Measurements from ENCODE around the gene COX4I2. TPM values are rescaled to one million over a fixed set of nuclear protein-coding genes. Genes with fewer than 3 reads are reported as not detected.

The COX4I2 gene
- total RNA-seq, 1 experiment from 2014 or later = not detected

DNA sequence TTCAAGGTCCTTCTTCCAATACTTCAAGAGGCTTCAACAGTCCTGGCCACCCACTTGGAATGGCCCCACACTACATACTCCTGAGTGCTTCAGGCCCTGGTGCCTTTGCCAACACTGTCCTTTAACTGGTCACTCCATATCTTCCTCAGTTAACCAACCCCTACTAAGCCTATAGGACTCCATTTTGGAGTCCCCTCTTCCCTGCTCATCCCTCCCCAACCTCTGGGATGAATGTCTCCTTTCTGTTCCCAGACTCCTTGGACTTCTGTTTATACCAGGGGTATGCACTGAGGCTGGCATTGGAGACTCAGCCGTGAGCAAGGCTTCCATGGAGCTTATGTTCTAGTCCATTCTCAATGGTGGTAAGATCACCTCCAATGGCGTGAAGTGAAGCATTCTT lies 33.6 kb downstream of the COX4I2 start (continued):
- TF ChIP-seq, protein P1, sequence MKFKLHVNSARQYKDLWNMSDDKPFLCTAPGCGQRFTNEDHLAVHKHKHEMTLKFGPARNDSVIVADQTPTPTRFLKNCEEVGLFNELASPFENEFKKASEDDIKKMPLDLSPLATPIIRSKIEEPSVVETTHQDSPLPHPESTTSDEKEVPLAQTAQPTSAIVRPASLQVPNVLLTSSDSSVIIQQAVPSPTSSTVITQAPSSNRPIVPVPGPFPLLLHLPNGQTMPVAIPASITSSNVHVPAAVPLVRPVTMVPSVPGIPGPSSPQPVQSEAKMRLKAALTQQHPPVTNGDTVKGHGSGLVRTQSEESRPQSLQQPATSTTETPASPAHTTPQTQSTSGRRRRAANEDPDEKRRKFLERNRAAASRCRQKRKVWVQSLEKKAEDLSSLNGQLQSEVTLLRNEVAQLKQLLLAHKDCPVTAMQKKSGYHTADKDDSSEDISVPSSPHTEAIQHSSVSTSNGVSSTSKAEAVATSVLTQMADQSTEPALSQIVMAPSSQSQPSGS (CRISPR knock-in tag; IDR thresholded peaks at IDR 0.05; ENCODE audit: borderline replicate concordance, low read depth) = no peak
- TF ChIP-seq, protein P2, sequence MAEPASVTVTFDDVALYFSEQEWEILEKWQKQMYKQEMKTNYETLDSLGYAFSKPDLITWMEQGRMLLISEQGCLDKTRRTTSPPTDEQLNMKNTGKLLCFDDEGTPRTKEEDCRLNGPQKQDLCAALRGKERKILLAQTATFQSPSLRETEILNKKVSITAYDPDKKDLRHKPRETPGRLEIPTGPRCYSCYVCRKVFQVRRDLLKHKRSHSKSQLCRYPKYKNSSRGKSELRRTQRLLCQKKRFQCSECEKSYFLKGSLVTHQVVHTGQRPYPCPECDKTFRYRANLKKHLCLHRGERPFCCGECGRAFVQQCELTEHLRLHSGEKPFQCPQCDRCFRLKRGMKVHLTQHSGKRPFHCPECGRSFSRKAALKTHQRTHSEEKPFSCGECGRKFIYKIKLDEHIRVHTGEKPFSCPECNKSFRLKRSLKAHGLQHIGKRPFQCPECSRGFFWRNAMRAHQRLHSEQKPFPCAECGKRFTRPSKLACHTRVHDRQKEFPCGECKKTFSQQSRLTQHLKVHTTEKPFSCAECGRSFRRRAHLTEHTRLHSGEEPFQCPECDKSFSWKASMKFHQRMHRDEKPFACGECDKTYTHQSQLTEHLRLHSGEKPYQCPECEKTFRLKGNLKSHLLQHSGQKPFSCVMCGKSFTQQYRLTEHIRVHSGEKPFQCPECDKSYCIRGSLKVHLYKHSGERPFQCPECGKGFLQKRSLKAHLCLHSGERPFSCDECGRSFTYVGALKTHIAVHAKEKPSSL (CRISPR knock-in tag; conservative IDR thresholded peaks at IDR 0.05) = no peak
- TF ChIP-seq ESRRA (CRISPR knock-in tag; IDR thresholded peaks at IDR 0.05; ENCODE audit: borderline replicate concordance) = no peak
- TF ChIP-seq, protein P3, sequence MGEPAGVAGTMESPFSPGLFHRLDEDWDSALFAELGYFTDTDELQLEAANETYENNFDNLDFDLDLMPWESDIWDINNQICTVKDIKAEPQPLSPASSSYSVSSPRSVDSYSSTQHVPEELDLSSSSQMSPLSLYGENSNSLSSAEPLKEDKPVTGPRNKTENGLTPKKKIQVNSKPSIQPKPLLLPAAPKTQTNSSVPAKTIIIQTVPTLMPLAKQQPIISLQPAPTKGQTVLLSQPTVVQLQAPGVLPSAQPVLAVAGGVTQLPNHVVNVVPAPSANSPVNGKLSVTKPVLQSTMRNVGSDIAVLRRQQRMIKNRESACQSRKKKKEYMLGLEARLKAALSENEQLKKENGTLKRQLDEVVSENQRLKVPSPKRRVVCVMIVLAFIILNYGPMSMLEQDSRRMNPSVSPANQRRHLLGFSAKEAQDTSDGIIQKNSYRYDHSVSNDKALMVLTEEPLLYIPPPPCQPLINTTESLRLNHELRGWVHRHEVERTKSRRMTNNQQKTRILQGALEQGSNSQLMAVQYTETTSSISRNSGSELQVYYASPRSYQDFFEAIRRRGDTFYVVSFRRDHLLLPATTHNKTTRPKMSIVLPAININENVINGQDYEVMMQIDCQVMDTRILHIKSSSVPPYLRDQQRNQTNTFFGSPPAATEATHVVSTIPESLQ (CRISPR knock-in tag; IDR thresholded peaks at IDR 0.05) = no peak
- TF ChIP-seq, protein P4, sequence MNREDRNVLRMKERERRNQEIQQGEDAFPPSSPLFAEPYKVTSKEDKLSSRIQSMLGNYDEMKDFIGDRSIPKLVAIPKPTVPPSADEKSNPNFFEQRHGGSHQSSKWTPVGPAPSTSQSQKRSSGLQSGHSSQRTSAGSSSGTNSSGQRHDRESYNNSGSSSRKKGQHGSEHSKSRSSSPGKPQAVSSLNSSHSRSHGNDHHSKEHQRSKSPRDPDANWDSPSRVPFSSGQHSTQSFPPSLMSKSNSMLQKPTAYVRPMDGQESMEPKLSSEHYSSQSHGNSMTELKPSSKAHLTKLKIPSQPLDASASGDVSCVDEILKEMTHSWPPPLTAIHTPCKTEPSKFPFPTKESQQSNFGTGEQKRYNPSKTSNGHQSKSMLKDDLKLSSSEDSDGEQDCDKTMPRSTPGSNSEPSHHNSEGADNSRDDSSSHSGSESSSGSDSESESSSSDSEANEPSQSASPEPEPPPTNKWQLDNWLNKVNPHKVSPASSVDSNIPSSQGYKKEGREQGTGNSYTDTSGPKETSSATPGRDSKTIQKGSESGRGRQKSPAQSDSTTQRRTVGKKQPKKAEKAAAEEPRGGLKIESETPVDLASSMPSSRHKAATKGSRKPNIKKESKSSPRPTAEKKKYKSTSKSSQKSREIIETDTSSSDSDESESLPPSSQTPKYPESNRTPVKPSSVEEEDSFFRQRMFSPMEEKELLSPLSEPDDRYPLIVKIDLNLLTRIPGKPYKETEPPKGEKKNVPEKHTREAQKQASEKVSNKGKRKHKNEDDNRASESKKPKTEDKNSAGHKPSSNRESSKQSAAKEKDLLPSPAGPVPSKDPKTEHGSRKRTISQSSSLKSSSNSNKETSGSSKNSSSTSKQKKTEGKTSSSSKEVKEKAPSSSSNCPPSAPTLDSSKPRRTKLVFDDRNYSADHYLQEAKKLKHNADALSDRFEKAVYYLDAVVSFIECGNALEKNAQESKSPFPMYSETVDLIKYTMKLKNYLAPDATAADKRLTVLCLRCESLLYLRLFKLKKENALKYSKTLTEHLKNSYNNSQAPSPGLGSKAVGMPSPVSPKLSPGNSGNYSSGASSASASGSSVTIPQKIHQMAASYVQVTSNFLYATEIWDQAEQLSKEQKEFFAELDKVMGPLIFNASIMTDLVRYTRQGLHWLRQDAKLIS (CRISPR knock-in tag; IDR thresholded peaks at IDR 0.05; ENCODE audit: borderline replicate concordance) = no peak
- TF ChIP-seq, protein P5, sequence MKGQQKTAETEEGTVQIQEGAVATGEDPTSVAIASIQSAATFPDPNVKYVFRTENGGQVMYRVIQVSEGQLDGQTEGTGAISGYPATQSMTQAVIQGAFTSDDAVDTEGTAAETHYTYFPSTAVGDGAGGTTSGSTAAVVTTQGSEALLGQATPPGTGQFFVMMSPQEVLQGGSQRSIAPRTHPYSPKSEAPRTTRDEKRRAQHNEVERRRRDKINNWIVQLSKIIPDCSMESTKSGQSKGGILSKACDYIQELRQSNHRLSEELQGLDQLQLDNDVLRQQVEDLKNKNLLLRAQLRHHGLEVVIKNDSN (CRISPR knock-in tag; IDR thresholded peaks at IDR 0.05) = no peak

DNA sequence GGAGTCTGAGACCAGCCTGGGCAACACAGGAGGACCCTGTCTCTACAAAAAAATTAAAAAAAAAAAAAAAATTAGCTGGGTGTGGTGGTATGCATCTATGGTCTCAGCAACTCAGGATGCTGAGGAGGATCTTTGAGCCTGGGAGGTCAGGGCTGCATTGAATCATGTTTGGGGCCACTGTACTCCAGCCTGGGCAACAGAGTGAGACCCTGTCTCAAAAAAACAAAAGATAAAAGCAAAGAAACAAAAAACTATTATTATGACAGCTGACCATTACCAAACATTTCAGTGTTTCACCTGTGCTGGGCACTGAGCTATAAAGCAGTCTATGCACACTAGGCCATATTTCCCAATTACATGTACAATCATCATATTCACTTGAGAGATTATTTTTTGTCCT lies 35.7 kb downstream of the COX4I2 start:
- ChIA-PET CTCF (interaction anchor here (1.2 to 1.3 kb wide), 2 partner anchors 12 to 50 kb away, joined by 3 to 5 read pairs; no protein-coding TSS in a partner anchor), POLR2A (no interaction called here)
- H3K27me3 Mint-ChIP-seq (ENCODE audit: low read depth) = no peaks in the 10 kb centered on the region
- TF ChIP-seq, protein P6, sequence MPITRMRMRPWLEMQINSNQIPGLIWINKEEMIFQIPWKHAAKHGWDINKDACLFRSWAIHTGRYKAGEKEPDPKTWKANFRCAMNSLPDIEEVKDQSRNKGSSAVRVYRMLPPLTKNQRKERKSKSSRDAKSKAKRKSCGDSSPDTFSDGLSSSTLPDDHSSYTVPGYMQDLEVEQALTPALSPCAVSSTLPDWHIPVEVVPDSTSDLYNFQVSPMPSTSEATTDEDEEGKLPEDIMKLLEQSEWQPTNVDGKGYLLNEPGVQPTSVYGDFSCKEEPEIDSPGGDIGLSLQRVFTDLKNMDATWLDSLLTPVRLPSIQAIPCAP (CRISPR knock-in tag; IDR thresholded peaks at IDR 0.05) = no peak
- TF ChIP-seq, protein P7, sequence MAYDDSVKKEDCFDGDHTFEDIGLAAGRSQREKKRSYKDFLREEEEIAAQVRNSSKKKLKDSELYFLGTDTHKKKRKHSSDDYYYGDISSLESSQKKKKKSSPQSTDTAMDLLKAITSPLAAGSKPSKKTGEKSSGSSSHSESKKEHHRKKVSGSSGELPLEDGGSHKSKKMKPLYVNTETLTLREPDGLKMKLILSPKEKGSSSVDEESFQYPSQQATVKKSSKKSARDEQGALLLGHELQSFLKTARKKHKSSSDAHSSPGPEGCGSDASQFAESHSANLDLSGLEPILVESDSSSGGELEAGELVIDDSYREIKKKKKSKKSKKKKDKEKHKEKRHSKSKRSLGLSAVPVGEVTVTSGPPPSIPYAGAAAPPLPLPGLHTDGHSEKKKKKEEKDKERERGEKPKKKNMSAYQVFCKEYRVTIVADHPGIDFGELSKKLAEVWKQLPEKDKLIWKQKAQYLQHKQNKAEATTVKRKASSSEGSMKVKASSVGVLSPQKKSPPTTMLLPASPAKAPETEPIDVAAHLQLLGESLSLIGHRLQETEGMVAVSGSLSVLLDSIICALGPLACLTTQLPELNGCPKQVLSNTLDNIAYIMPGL (CRISPR knock-in tag; IDR thresholded peaks at IDR 0.05) = no peak
- TF ChIP-seq EMX1 (CRISPR knock-in tag; IDR thresholded peaks at IDR 0.05) (no peak), SOX15 (CRISPR knock-in tag; IDR thresholded peaks at IDR 0.05) (no peak), SMAD4 (CRISPR knock-in tag; IDR thresholded peaks at IDR 0.05) (no peak), MXD4 (CRISPR knock-in tag; IDR thresholded peaks at IDR 0.05; ENCODE audit: borderline replicate concordance) (no peak), NFATC4 (CRISPR knock-in tag; IDR thresholded peaks at IDR 0.05) (no peak), ZNF416 (CRISPR knock-in tag; IDR thresholded peaks at IDR 0.05) (no peak), GRHL2 (CRISPR knock-in tag; IDR thresholded peaks at IDR 0.05; ENCODE audit: insufficient replicate concordance, severe bottlenecking) (no peak), TCF7 (CRISPR knock-in tag; IDR thresholded peaks at IDR 0.05; ENCODE audit: low read depth) (no peak), MYBL2 (CRISPR knock-in tag; IDR thresholded peaks at IDR 0.05) (no peak), ZNF121 (CRISPR knock-in tag; IDR thresholded peaks at IDR 0.05) (no peak)
- TF ChIP-seq, protein P1 (CRISPR knock-in tag; IDR thresholded peaks at IDR 0.05; ENCODE audit: borderline replicate concordance, low read depth) = no peak
- TF ChIP-seq, protein P8, sequence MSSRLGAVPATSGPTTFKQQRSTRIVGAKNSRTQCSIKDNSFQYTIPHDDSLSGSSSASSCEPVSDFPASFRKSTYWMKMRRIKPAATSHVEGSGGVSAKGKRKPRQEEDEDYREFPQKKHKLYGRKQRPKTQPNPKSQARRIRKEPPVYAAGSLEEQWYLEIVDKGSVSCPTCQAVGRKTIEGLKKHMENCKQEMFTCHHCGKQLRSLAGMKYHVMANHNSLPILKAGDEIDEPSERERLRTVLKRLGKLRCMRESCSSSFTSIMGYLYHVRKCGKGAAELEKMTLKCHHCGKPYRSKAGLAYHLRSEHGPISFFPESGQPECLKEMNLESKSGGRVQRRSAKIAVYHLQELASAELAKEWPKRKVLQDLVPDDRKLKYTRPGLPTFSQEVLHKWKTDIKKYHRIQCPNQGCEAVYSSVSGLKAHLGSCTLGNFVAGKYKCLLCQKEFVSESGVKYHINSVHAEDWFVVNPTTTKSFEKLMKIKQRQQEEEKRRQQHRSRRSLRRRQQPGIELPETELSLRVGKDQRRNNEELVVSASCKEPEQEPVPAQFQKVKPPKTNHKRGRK (CRISPR knock-in tag; IDR thresholded peaks at IDR 0.05; ENCODE audit: borderline replicate concordance) = no peak
- no peak overlapping the region for H3K27ac Mint-ChIP-seq
- H3K36me3 Mint-ChIP-seq = peaks cover 3% of the 10 kb centered on the region; the same call in 1 of the 2 replicates
- peaks cover 20% of the 10 kb centered on the region for H3K4me1 Mint-ChIP-seq
- DNase-seq (ENCODE audit: low spot score) (no peak), ATAC-seq (no peak)
- H3K9me3 Mint-ChIP-seq = no peaks in the 10 kb centered on the region
- no peak overlapping the region for H3K4me3 Mint-ChIP-seq
